Fibroblast of lung (primary cell): Measurements from ENCODE around the gene DGAT2.

Experiments
- CTCF ChIP-seq, 2 donors: IDR thresholded peaks in 1 of 2; conservative IDR thresholded peaks in 1 of 2; 1 replicate in 1 of 2; 2 replicates in 1 of 2; pipeline ENCODE4 v1.5.1; 2011 to 2012; ENCODE audit warnings: low read length in 2 of 2, control low read depth in 1 of 2, inconsistent platforms in 1 of 2, low read depth in 1 of 2, mild to moderate bottlenecking in 1 of 2
- EZH2 ChIP-seq: IDR thresholded peaks from 2 replicates; pipeline ENCODE4 v1.5.1; 2012; ENCODE audit warnings: low read length, control low read depth, mild to moderate bottlenecking; ENCODE audit errors: missing control alignments

- TF ChIP-seq CTCF (conservative IDR thresholded peaks at IDR 0.05 in 1 of 2, IDR thresholded peaks at IDR 0.05 in 1 of 2; ENCODE audit: low read depth in 1 of 2, low read length in 2 of 2) = no peak
- TF ChIP-seq EZH2 = no peak
These were observed 54.0 kb downstream of the DGAT2 start for GRCh38 chr11:75822541-75822940.
